Vagina (tissue), 2 donors: Measurements from ENCODE around the gene NLRC3. TPM values are rescaled to one million over a fixed set of nuclear protein-coding genes. Genes with fewer than 3 reads are reported as not detected.

Experiments used
- DNase-seq, 2 donors: peaks; one replicate each; pipeline ENCODE4 v3.0.0-alpha.2; 2017; ENCODE audit errors: extremely low spot score in 2 of 2
- H3K27ac ChIP-seq: fragments of 200-600 bp; sonication (generic); one replicate; pipeline ENCODE4 v1.5.1; 2019
- H3K27me3 ChIP-seq: fragments of 200-600 bp; sonication (generic); one replicate; pipeline ENCODE4 v1.5.1; 2019
- H3K36me3 ChIP-seq, 2 donors: fragments of 200-600 bp; sonication (generic); one replicate each; pipeline ENCODE4 v1.5.1; 2017 to 2019
- H3K4me1 ChIP-seq: fragments of 200-600 bp; sonication (generic); one replicate; pipeline ENCODE4 v1.5.1; 2019
- H3K4me3 ChIP-seq, 2 donors: fragments of 200-600 bp; sonication (generic); 1 replicate in 1 of 2; 2 replicates in 1 of 2; pipeline ENCODE4 v1.5.1; 2016 to 2019
- H3K9me3 ChIP-seq: fragments of 200-600 bp; sonication (generic); one replicate; pipeline ENCODE4 v1.5.1; 2019
- POLR2A ChIP-seq, 2 donors: fragments of 450-650 bp; IDR thresholded peaks; one replicate each; pipeline ENCODE4 v1.6.1; 2017; ENCODE audit warnings: antibody characterized with exemption in 2 of 2, mild to moderate bottlenecking in 2 of 2, moderate library complexity in 2 of 2
- POLR2AphosphoS5 ChIP-seq, 2 donors: sonication (generic); formaldehyde crosslinking; IDR thresholded peaks; one replicate each; pipeline ENCODE4 v1.9.0; 2017; ENCODE audit warnings: antibody characterized with exemption in 2 of 2, mild to moderate bottlenecking in 2 of 2, low read depth in 1 of 2; ENCODE audit not compliant: insufficient read depth in 1 of 2
- intact Hi-C: fragments of 100-400 bp; cut with DNase I; formaldehyde crosslinking; loops from one replicate; pipeline ENCODE4 v1.15.1; 2023
- total RNA-seq: library from RNA; depleted of rRNA; stranded (reverse); fragments of >200 nt; gene quantifications from one replicate; pipeline ENCODE4 v1.2.3, GENCODE V29; 2016
- TF ChIP-seq, protein P1 (sequence below), 3 experiments: fragments of 450-650 bp in 2 of 3; fragments of 200-600 bp in 1 of 3; sonication (generic) in 1 of 3; IDR thresholded peaks; one replicate each; pipeline ENCODE4 v1.5.1; 2017 to 2019; ENCODE audit warnings: antibody characterized with exemption in 3 of 3, mild to moderate bottlenecking in 2 of 3, moderate library complexity in 2 of 3

Gene NLRC3
- total RNA-seq, 1 donor from 2014 or later: 12.5 TPM

DNA sequence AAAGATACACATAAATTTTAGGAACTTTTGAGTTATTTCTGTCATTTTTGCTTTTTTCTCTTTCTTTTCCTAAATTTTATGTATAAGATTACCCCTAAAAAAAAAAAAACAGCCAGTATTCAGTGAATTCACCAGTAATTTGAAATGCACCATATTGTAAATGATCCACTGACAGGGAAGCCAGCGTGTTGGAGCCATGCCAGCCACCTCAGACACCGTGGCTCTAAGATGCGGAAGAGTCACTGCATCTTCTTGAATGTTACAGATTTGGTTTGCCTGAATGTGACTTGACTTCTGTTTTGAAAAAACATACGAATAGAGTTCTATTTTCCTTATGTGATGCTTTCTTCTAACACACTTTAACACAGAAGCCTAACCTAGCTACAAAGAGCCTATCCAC, 39.0 kb downstream of the NLRC3 start:
- TF ChIP-seq, protein P1, sequence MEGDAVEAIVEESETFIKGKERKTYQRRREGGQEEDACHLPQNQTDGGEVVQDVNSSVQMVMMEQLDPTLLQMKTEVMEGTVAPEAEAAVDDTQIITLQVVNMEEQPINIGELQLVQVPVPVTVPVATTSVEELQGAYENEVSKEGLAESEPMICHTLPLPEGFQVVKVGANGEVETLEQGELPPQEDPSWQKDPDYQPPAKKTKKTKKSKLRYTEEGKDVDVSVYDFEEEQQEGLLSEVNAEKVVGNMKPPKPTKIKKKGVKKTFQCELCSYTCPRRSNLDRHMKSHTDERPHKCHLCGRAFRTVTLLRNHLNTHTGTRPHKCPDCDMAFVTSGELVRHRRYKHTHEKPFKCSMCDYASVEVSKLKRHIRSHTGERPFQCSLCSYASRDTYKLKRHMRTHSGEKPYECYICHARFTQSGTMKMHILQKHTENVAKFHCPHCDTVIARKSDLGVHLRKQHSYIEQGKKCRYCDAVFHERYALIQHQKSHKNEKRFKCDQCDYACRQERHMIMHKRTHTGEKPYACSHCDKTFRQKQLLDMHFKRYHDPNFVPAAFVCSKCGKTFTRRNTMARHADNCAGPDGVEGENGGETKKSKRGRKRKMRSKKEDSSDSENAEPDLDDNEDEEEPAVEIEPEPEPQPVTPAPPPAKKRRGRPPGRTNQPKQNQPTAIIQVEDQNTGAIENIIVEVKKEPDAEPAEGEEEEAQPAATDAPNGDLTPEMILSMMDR (IDR thresholded peaks at IDR 0.05): no peak
- TF ChIP-seq POLR2A (IDR thresholded peaks at IDR 0.05) (no peak), POLR2AphosphoS5 (IDR thresholded peaks at IDR 0.05; ENCODE audit: insufficient read depth in 1 of 2, low read depth in 1 of 2) (no peak)
- no peaks in the 10 kb centered on the region for H3K27me3 ChIP-seq
- no peaks in the 10 kb centered on the region for H3K9me3 ChIP-seq
- peaks cover 0 to 13% of the 10 kb centered on the region in 2 donors for H3K36me3 ChIP-seq
- no peak overlapping the region for H3K4me3 ChIP-seq
- DNase-seq: no peak
- H3K27ac ChIP-seq: no peak overlapping the region
- intact Hi-C loops: no loop called here
- H3K4me1 ChIP-seq: no peaks in the 10 kb centered on the region

DNA sequence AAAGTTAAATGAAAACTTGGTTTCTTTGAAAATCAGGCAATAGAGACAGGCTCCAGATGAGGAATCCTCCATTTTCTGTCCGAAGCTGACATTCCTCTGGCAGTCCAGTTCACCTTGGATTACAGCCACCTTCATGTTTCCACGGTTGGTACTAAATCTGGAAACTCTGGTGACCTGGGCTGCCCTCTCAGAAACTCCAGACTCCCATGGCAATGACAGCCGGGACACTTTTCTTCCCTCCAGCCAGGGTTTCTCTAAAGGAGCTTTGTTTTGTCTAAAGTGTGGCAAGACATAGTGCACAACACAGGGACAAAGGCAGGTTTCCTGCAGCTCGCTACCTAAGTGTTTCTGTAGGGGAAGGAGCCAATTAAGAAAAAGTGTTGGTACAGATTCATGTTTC, 40.4 kb downstream of the NLRC3 start:
- Histone ChIP-seq H3K36me3 (peaks cover 0 to 27% of the 10 kb centered on the region in 2 donors), H3K9me3 (no peaks in the 10 kb centered on the region), H3K27me3 (no peaks in the 10 kb centered on the region), H3K4me1 (no peaks in the 10 kb centered on the region), H3K4me3 (no peak overlapping the region), H3K27ac (no peak overlapping the region)
- TF ChIP-seq, protein P1 (IDR thresholded peaks at IDR 0.05): no peak
- no peak for TF ChIP-seq POLR2AphosphoS5 (IDR thresholded peaks at IDR 0.05; ENCODE audit: insufficient read depth in 1 of 2, low read depth in 1 of 2)
- no peak for TF ChIP-seq POLR2A (IDR thresholded peaks at IDR 0.05)
- no peak for DNase-seq
- intact Hi-C loops: loop anchor here (1.0 kb wide), 1 partner anchor 34 kb away; no protein-coding TSS in a partner anchor

DNA sequence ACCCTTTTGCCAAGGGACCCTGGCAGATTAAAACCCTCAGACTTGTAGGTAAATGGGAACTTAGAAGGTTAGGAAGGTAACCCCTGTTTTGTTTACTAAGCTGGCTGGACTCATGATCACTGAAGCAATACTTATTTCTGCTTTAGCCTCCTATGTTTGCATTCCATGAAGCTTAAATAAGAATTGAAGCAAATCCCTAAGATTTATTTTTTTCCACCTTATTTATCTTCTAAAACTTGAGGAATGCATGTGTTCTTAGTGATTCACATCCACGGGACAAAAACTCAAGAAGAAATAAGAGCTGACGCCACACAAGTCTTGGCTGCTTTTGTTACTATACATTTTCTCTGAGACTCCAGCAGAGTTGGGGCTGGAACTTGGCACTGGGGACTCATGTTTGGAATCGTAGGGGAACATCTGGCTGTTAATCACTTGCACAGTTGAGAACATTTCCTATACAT, 40.9 kb downstream of the NLRC3 start:
- no peaks in the 10 kb centered on the region for H3K9me3 ChIP-seq
- no peak for DNase-seq
- intact Hi-C loops: loop anchor here (1.0 kb wide), 1 partner anchor 33 kb away; no protein-coding TSS in a partner anchor
- H3K4me1 ChIP-seq: no peaks in the 10 kb centered on the region
- H3K4me3 ChIP-seq: no peak overlapping the region
- no peaks in the 10 kb centered on the region for H3K27me3 ChIP-seq
- peaks cover 0 to 32% of the 10 kb centered on the region in 2 donors for H3K36me3 ChIP-seq
- peak overlapping the region; percentile 15 for H3K27ac ChIP-seq
- TF ChIP-seq POLR2AphosphoS5 (IDR thresholded peaks at IDR 0.05; ENCODE audit: insufficient read depth in 1 of 2, low read depth in 1 of 2): no peak
- no peak for TF ChIP-seq POLR2A (IDR thresholded peaks at IDR 0.05)
- TF ChIP-seq, protein P1 (IDR thresholded peaks at IDR 0.05): no peak

DNA sequence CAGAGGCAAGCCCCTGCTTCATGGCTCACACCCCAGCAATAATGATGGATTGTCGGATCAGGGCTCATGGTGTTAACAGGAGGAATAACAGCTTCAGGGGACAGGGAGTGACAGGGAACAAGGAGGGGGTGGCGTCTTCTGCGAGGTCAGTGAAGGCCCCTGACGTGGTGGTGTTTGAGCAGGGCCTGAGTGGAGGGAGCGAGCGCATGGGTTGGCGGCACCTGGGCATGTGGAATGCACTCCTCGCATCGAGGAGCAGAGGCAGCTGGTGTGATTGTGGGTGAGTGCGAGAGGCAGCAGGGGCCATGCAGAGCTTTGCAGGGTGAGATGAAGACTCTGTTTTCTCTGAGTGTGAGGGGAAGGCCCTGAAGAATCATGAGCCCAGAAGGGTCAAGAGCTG, 43.1 kb downstream of the NLRC3 start:
- Histone ChIP-seq H3K36me3 (peaks cover 4 to 40% of the 10 kb centered on the region in 2 donors), H3K9me3 (no peaks in the 10 kb centered on the region), H3K27me3 (no peaks in the 10 kb centered on the region), H3K4me1 (no peaks in the 10 kb centered on the region), H3K27ac (no peak overlapping the region), H3K4me3 (no peak overlapping the region)
- TF ChIP-seq, protein P1 (IDR thresholded peaks at IDR 0.05): no peak
- no peak for TF ChIP-seq POLR2A (IDR thresholded peaks at IDR 0.05)
- no peak for TF ChIP-seq POLR2AphosphoS5 (IDR thresholded peaks at IDR 0.05; ENCODE audit: insufficient read depth in 1 of 2, low read depth in 1 of 2)
- no peak for DNase-seq
- intact Hi-C loops: no loop called here

DNA sequence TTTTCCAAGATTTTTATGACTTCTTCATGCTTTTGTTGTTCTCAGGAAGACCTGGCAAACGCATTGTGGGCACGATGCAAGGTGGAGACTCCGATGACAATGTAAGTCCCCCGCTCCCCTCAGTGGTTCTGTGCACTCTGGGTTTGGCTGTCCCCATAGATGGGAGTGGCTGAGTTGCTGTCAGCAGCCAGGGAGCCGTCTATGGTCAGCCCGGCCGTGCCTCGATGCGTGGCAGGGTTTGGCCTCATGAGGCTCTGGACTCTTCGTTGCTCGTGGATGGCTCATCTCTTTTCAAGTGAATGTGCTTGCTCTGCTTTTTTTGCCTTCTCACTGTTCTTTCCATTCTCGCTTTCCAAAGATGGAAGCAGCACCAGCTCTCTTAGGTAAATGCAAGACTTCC, 44.5 kb downstream of the NLRC3 start:
- peaks cover 4 to 40% of the 10 kb centered on the region in 2 donors for H3K36me3 ChIP-seq
- intact Hi-C loops: no loop called here

More for the DNA sequence above, 44.5 kb downstream of the NLRC3 start:
- Histone ChIP-seq H3K27ac (no peak overlapping the region), H3K4me3 (no peak overlapping the region), H3K4me1 (no peaks in the 10 kb centered on the region), H3K27me3 (no peaks in the 10 kb centered on the region), H3K9me3 (no peaks in the 10 kb centered on the region)
- no peak for DNase-seq
- no peak for TF ChIP-seq POLR2A (IDR thresholded peaks at IDR 0.05)
- TF ChIP-seq, protein P1 (IDR thresholded peaks at IDR 0.05): no peak
- no peak for TF ChIP-seq POLR2AphosphoS5 (IDR thresholded peaks at IDR 0.05; ENCODE audit: insufficient read depth in 1 of 2, low read depth in 1 of 2)
